IPS-18c (cell line): ENCODE results near the gene LARP1.
"Not testable (repeated sequence)": the region's sequence is repeated elsewhere in the genome, so short reads cannot be mapped to it uniquely, and the experiment has no call there.

ENCODE experiments used
- H3K4me3 ChIP-seq: 2 replicates; pipeline ENCODE4 v1.7.0; 2013; ENCODE audit warnings: low read depth, mild to moderate bottlenecking, low read length, moderate library complexity; ENCODE audit not compliant: insufficient read depth
- H3K9me3 ChIP-seq: one replicate; pipeline ENCODE4 v1.6.1; 2013; ENCODE audit warnings: mild to moderate bottlenecking, low read length, moderate library complexity; ENCODE audit not compliant: control insufficient read depth, insufficient read depth

LARP1 gene

GRCh38 chr5:154801083-154801482 lies 45.9 kb downstream of the LARP1 start:
- H3K4me3 ChIP-seq: no peak overlapping the region
- H3K9me3 ChIP-seq: no peaks in the 10 kb centered on the region

- no peak overlapping the region for H3K4me3 ChIP-seq
- no peaks in the 10 kb centered on the region for H3K9me3 ChIP-seq
Observed at GRCh38 chr5:154802050-154802449, 46.9 kb downstream of the LARP1 start.

- H3K9me3 ChIP-seq: no peaks in the 10 kb centered on the region
Observed at GRCh38 chr5:154806176-154806575, 51.0 kb downstream of the LARP1 start.

GRCh38 chr5:154811239-154811638 lies 56.1 kb downstream of the LARP1 start:
- Histone ChIP-seq H3K4me3 (no peak overlapping the region), H3K9me3 (no peaks in the 10 kb centered on the region)

More at GRCh38 chr5:154806176-154806575, 51.0 kb downstream of the LARP1 start:
- no peak overlapping the region for H3K4me3 ChIP-seq

- Histone ChIP-seq H3K4me3 (no peak overlapping the region), H3K9me3 (no peaks in the 10 kb centered on the region)
Observed at GRCh38 chr5:154811653-154812465, 56.7 kb downstream of the LARP1 start.

- Histone ChIP-seq H3K9me3 (no peaks in the 10 kb centered on the region), H3K4me3 (no peak overlapping the region)
Observed at GRCh38 chr5:154813158-154813557, 58.0 kb downstream of the LARP1 start.

GRCh38 chr5:154813736-154814135 lies 58.6 kb downstream of the LARP1 start:
- no peak overlapping the region for H3K4me3 ChIP-seq
- no peaks in the 10 kb centered on the region for H3K9me3 ChIP-seq

- no peak overlapping the region for H3K4me3 ChIP-seq
- H3K9me3 ChIP-seq: no peaks in the 10 kb centered on the region
Observed at GRCh38 chr5:154815025-154815424, 59.8 kb downstream of the LARP1 start.

GRCh38 chr5:154815684-154816247 lies 60.6 kb downstream of the LARP1 start:
- Histone ChIP-seq H3K4me3 (no peak overlapping the region), H3K9me3 (no peaks in the 10 kb centered on the region)

- H3K9me3 ChIP-seq: no peaks in the 10 kb centered on the region
- no peak overlapping the region for H3K4me3 ChIP-seq
Observed at GRCh38 chr5:154816891-154817492, 61.8 kb downstream of the LARP1 start.

- no peaks in the 10 kb centered on the region for H3K9me3 ChIP-seq
- no peak overlapping the region for H3K4me3 ChIP-seq
Observed at GRCh38 chr5:154817815-154818214, 62.6 kb downstream of the LARP1 start.

- Histone ChIP-seq H3K4me3 (no peak overlapping the region), H3K9me3 (no peaks in the 10 kb centered on the region)
Observed at GRCh38 chr5:154818471-154819116, 63.4 kb downstream of the LARP1 start.

- Histone ChIP-seq H3K4me3 (no peak overlapping the region), H3K9me3 (no peaks in the 10 kb centered on the region)
Observed at GRCh38 chr5:154819546-154819945, 64.4 kb downstream of the LARP1 start.

- H3K9me3 ChIP-seq: no peaks in the 10 kb centered on the region
- H3K4me3 ChIP-seq: no peak overlapping the region
Observed at GRCh38 chr5:154820383-154820782, 65.2 kb downstream of the LARP1 start.

GRCh38 chr5:154822896-154823295 lies 67.7 kb downstream of the LARP1 start:
- H3K4me3 ChIP-seq, H3K9me3 ChIP-seq: not testable (repeated sequence)

- H3K4me3 ChIP-seq: no peak overlapping the region
- no peaks in the 10 kb centered on the region for H3K9me3 ChIP-seq
Observed at GRCh38 chr5:154823605-154824004, 68.4 kb downstream of the LARP1 start.

- H3K9me3 ChIP-seq: no peaks in the 10 kb centered on the region
- H3K4me3 ChIP-seq: no peak overlapping the region
Observed at GRCh38 chr5:154824070-154824469, 68.9 kb downstream of the LARP1 start.

GRCh38 chr5:154829181-154829588 lies 74.0 kb downstream of the LARP1 start:
- Histone ChIP-seq H3K4me3 (no peak overlapping the region), H3K9me3 (no peaks in the 10 kb centered on the region)
